ENCODE measurements around the gene FIGNL1.

Gene FIGNL1

DNA sequence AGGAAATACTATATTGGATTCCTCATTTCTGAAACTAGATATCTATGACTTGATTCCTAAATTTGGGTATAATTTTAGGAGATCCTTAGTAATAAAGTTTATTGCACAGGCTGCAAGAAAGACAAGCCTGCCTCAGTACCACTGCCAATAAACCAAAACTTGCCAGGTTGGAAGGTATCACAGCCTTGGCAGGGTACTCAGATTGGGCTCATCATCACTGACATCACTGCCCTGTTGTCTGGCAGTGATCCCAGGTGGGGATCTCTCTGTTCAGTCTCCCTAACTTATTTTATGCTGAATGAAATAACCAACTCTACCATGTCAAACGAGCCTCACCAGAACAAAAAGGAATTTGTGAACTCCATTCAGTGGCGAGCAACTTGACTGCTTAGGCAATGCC lies 18.8 kb downstream of the FIGNL1 start:
- DNase-seq (ENCODE audit: insufficient read length, low spot score), result no peak
- FAIRE-seq, result no peak

- no peak for DNase-seq (ENCODE audit: insufficient read length, low spot score)
- no peak for FAIRE-seq
Observed at GRCh38 chr7:50428911-50429310, 21.2 kb downstream of the FIGNL1 start.

DNA sequence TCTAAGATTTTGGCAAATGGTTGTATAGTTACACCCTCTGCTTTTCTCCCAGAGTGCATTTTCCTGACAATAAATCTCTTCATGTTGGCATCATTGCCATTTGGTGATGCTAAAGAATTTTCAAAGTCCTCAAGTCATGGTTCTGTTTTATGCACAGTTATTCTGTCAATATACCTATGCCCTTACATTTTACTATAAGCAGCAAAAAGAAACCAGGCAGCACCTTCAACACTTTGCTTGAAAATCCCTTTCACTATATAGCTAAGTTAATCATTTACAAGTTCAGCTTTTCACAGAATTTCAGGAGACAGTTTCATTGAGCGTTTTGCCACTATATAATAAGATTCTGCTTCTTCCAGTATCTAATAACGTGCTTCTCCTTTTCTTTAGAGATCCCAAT lies 22.6 kb downstream of the FIGNL1 start:
- DNase-seq (ENCODE audit: insufficient read length, low spot score), result no peak
- no peak for FAIRE-seq

DNA sequence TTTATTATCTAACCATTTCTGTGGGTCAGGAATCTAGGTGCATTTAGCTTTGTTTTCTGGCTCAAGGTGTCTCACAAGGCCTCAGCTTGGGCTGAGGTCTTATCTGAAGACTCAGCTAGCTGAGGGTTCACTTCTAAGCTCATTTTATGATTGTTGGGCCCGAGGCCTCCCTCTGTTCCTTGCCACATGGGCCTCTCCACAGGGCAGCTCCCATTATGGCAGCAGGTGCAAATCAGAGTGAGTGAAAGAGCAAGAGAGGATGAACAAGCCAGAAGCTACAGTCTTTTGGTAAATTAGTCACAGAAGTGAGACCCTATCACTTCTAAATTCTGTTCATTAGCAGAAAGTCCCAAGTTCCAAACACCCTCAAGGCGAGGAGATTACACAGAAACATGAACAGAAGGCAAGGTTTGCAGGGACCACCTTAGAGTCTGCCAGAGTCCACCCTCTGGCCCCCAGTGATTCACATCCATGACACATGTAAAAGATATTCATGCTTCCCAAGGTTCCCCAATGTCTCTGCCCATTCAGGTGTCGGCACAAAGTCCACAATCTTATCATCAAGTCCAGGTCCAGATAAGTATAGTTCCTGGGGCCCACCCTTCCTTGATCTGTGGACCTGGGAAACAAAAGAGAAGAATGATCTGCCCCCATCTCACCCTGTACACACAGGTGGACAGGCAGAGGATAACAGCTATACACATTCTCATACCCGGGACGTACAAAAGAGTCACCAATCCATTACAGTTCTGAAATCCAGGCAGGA lies 23.7 kb downstream of the FIGNL1 start:
- no peak for FAIRE-seq

GRCh38 chr7:50425318-50425717 lies 24.8 kb downstream of the FIGNL1 start:
- no peak for FAIRE-seq
- no peak for DNase-seq (ENCODE audit: insufficient read length, low spot score)

More for the DNA sequence above, 23.7 kb downstream of the FIGNL1 start:
- no peak for DNase-seq (ENCODE audit: insufficient read length, low spot score)

GRCh38 chr7:50423860-50424259 lies 26.3 kb downstream of the FIGNL1 start:
- FAIRE-seq, result no peak
- no peak for DNase-seq (ENCODE audit: insufficient read length, low spot score)

DNA sequence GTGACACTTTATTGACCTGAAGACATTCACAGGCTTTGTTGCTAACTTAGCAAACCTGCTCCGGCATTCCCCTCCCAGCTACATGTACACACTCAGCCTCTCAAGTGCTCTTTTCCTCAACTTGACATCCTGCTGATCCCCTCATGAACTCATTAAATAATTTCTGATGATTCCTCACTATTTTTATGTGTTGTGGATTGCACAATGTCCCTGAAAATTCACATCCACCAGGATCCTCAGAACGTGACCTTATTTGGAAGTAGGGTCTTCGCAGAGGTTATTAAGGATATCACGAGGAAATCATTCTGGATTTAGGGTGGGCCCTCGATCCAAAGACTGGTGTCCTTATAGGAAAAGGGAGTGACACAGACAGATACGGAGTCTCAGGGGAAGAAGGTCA lies 27.3 kb downstream of the FIGNL1 start:
- DNase-seq (ENCODE audit: insufficient read length, low spot score) (no peak), FAIRE-seq (no peak)

- DNase-seq (ENCODE audit: insufficient read length, low spot score) (no peak), FAIRE-seq (no peak)
Observed at GRCh38 chr7:50421043-50421442, 29.1 kb downstream of the FIGNL1 start.

DNA sequence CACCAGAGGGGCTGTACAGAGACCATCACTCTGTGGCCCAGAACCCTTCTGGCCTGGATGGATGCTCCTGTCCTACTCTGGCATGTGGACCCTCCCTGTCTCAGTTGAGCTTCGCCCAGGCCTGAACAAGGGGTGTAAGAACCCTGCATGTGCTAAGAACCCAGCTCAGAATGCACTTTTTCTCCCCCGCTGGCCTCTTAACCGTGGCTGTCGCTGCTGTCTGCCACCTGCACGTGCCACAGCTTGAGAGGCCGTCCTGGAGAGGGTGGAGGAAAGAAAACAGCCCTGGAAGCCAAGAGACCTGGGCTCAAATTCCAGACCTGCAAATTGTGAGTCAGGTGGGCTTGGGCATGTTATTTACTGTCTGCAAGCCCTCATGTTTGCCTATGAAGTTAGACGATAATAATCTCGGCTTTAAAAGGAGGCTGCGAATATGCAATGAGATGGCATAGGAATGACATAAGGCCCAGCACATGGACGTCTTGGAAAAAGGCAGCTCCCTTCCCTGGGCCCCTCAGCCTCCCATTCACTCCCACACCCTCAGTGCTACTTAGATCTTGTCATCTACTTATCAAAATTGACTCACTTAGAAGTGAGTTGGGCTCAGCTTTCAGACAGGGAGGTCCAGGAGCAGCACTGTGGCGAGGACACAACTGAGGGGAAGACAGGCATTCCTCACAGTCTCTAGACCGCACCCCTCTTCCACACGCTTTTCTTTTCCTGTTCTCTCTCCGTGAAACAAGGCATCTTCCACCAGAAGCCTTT lies 31.4 kb downstream of the FIGNL1 start:
- FAIRE-seq, result no peak
- DNase-seq (ENCODE audit: insufficient read length, low spot score), result no peak

DNA sequence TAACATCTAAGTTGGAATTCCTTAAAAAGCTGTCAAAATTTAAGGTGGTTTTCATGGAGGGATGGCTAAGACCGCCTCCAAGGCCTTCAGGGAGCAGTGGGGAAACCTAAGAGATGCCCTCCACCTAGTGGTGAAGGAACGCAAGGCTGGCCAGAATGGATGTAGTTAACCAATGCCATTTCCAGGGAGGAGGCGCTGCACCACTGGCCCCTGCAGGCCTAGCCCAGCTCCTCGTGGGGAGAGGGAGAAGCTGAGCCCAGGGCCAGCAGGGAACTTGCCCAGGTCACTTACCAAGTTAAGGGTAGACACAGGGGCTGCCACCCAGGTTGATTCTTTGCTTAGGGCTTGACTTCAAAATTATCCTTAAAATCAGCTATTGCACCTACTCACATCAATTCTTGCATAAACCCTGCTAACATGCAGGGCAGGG lies 32.0 kb downstream of the FIGNL1 start:
- FAIRE-seq (no peak), DNase-seq (ENCODE audit: insufficient read length, low spot score) (peak; percentile 54)

DNA sequence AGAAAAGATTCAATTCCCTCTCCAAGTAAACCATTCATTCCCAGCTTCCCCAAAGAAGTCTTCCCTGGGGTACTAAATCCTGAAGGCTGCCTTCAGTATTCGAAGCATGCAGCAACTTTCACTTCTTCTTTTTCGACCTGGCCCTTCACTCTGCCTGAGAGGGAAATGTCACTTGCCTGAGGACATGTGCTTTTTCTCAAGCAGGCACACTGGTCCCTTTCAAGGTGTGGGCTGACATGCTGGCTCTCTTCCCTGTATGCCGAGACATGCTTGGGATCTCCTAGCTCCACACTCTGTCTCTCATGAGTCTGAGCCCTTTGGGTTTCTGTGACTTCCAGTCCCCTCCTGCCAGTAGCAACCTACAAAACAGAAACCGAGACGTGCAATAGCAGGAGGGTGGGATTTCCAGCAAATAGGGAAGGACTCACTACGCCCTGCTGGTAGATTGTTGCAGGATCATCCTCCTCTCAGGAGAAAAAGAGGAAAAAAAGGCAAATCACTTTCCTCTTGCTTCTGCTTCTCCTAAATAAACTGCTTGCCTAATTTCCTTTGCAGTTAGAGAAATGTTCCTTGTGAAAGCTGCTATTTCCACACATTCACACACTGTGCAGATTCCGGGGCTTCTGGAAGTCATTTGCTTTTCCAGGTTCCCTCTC lies 33.5 kb downstream of the FIGNL1 start:
- FAIRE-seq, result no peak
- DNase-seq (ENCODE audit: insufficient read length, low spot score), result no peak

GRCh38 chr7:50415844-50416364 lies 34.2 kb downstream of the FIGNL1 start:
- no peak for FAIRE-seq
- DNase-seq (ENCODE audit: insufficient read length, low spot score), result no peak

DNA sequence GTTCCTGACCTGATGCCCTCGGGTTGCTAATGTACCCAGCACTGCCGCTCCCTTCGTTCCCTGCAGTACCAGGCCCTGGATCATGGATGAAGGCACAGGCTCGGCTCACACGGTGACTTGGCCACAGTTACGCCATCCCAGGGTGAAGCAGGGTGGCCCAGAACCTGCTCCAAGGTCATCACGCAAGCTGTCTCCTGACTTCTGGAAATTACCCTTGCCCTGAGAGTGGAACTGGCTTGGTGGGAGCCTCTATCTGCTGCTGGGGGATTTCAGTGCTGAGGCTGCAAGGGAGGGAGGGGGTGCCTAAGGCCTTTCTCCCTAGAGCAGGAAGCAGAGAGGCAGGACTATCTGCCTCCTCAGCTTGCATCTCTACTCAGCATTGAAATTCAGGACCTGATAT lies 36.6 kb downstream of the FIGNL1 start:
- DNase-seq (ENCODE audit: insufficient read length, low spot score) (no peak), FAIRE-seq (no peak)

- DNase-seq (ENCODE audit: insufficient read length, low spot score), result no peak
- FAIRE-seq, result no peak
Observed at GRCh38 chr7:50412973-50413372, 37.2 kb downstream of the FIGNL1 start.

GRCh38 chr7:50411332-50411731 lies 38.8 kb downstream of the FIGNL1 start:
- FAIRE-seq (no peak), DNase-seq (ENCODE audit: insufficient read length, low spot score) (no peak)

DNA sequence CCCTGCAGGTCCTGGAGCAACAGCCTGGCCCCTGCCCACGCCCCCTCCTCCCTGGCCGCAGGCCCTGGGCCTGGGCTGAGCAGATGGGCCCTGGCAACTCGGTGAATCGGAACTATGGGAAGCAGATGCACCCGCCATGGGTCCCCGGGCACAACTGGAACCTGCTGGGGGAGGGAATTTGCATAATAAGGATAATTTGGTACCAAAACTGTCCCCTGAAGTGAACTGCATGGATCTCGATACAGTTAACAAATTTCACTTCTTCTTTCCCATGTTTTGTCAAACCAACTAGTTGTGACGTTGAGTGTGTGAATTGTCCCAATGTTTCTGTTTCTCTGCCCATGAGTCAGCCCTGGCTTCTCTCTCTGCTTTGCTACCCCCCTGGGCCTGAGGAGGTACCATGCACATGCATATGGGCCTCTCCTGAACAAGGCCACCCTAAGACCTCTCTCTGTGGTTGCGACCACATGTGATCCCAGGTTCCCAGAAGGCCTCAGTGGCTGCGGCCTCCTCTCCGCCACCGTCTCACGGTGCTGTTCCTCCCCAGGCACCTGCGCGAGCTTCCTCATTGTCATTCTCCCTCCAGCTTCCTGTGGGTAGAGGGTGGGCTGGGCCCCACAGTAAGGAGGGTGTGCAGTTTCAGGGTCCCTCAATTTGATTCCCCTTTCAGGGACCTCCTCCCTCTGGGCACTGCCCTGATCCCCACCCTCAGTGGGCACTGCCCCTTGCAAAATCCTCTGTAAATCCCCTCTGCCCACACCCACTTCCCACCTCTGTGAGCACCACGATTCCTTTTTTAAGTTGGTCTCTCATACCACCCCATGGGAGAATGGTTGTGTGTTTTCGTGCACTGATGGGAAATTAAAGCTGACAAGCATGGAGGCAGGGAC lies 40.0 kb downstream of the FIGNL1 start:
- FAIRE-seq, result no peak

DNA sequence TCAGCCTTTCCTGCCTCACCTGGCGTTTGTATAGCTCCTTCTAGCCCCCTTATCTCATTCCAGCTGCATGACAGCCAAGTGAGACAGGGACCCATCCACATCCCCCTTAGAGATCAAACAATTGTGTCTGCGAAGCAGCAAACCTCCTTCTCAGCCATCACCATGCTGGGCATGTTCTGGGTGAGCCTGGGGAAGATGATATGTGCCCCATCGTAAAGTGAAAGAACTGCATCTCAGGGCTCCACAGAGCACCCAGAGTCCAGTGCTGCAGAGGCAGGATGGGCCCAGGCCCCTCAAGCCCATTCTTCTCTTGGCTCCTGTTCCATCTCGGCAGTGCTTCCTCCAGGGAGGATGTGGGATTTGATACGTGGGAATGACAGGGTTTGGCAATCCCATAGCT lies 43.2 kb downstream of the FIGNL1 start:
- FAIRE-seq (no peak), DNase-seq (ENCODE audit: insufficient read length, low spot score) (no peak)

More for the DNA sequence above, 40.0 kb downstream of the FIGNL1 start:
- no peak for DNase-seq (ENCODE audit: insufficient read length, low spot score)

DNA sequence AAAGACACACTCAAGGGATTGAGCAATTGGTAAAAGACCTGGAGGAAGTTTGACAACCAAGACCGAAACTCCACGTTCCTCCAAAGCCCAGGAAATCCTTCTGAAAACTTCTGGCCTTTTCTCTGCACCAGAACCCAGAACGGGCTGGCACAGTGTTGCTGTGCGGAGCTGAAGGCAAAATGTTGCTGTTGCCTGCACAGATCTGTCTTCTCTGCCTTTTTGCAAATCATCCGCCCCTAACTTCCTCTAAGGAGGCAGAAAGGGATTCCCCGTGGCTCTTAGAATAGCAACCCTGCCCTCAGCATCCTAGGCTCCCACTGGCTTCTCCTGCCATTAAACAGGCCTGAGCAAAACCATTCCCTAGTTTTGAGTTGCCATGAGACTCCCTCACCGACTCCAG lies 44.9 kb downstream of the FIGNL1 start:
- no peak for FAIRE-seq
- no peak for DNase-seq (ENCODE audit: insufficient read length, low spot score)

DNA sequence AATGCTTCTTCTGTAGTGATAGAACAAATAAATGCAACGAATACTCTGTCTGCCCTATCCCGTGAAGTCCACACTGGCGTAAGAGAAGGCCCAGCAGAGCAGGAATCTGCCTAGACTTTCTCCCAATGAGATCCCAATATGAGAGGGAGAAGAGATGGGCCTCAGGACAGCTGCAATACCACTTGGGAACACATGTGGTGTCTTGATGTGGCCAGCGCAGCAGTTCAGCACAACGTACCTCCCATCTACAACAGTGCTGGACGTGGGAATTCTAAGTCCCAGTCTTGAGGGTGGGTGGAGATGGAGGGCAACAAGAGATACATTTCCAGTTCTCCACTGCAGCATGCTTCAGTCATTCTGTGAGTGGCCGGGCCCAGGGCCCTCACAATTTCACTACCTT lies 45.8 kb downstream of the FIGNL1 start:
- FAIRE-seq (no peak), DNase-seq (ENCODE audit: insufficient read length, low spot score) (no peak)

GRCh38 chr7:50400114-50400513 lies 50.0 kb downstream of the FIGNL1 start:
- FAIRE-seq (no peak), DNase-seq (ENCODE audit: insufficient read length, low spot score) (no peak)
